GM18498 (cell line): ENCODE results near the gene GBA2.
A peak's percentile ranks its signal among the peaks of the same experiment; 100 is the strongest.

Experiments used
- ATAC-seq: cut with Tn5 transposase; IDR thresholded peaks from one replicate; pipeline ENCODE4 v1.9.1; 2021; ENCODE audit warnings: mild to moderate bottlenecking, moderate library complexity; ENCODE audit not compliant: unreplicated experiment

The GBA2 gene

DNA sequence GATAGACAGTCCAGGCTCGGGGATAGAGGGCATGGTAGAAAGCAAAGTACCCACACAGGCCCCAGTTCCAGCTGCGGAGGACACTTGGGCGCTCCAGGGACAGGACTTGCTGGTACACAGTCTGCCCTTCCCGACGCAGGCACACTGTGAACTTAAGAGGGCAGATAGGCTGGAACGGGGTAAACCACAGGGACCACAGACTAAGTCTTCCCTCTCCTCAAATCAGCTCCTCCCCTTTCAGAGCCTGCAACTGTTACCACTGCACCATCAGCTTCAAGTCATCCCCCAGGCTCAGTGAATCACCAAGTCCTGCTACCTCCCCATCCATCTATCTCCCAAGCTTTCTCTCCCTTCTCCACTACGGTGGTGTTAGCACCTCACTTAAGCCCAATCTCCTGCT, 7.3 kb downstream of the GBA2 start:
- no peak for ATAC-seq

GRCh38 chr9:35740243-35740642, 8.8 kb downstream of the GBA2 start:
- no peak for ATAC-seq

- no peak for ATAC-seq
Measured at GRCh38 chr9:35738924-35739323, 10.1 kb downstream of the GBA2 start.

GRCh38 chr9:35738186-35738585, 10.8 kb downstream of the GBA2 start:
- no peak for ATAC-seq

DNA sequence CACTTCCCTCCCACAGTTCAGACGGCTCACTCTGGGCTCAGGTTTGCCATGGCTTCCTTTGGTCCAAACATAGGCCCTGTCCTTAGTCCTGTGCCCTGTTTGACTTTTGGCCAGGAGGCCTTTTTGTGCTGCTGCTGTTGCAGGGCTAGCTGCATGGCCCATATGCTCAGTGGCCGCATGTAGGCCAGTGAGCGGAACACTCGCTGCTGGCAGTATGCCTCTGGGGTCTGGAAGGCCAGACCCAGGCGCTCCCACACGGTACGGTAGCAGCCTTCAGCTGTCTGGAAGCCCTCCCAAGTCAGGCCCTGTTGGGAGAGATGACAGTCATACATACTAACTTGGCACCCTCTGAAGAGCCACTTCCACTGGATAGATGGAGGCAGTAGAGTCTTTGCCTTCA, 11.9 kb downstream of the GBA2 start:
- no peak for ATAC-seq

DNA sequence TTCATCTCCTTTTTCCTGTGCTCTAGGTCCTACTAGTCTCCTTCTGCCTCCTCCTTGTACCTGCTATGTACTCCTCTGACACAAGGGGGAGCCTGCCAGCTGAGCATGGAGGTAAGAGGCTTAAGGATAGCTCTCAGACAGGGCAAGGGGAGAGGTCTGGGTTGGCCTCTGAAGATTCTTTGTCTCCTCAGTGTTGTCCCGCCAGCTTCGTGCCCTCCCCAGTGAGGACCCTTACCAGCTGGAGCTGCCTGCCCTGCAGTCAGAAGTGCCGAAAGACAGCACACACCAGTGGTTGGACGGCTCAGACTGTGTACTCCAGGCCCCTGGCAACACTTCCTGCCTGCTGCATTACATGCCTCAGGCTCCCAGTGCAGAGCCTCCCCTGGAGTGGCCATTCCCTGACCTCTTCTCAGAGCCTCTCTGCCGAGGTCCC, 12.8 kb downstream of the GBA2 start:
- ATAC-seq: no peak

- no peak for ATAC-seq
Measured at GRCh38 chr9:35734096-35734495, 14.9 kb downstream of the GBA2 start.

DNA sequence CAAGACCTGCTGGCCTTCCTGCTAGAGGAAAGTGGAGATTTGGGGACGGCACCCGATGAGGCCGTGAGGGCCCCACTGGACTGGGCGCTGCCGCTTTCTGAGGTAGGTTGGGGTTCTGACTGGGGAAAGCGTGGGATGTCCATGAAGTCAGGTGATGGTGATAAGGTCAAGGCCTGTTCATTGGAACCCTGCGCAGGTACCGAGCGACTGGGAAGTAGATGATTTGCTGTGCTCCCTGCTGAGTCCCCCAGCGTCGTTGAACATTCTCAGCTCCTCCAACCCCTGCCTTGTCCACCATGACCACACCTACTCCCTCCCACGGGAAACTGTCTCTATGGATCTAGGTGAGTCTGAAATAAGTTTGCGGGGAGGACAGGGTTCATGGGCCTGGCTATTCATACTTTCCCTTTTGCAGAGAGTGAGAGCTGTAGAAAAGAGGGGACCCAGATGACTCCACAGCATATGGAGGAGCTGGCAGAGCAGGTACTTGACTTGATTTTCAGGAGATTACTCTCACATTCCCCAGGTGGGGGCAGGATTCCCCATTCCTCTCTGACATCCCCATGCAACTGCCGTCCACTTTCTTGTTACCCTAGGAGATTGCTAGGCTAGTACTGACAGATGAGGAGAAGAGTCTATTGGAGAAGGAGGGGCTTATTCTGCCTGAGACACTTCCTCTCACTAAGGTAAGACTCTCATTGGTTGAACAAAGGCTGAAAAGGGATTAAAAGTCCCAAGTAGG, 16.1 kb downstream of the GBA2 start:
- peak; percentile 1 for ATAC-seq

DNA sequence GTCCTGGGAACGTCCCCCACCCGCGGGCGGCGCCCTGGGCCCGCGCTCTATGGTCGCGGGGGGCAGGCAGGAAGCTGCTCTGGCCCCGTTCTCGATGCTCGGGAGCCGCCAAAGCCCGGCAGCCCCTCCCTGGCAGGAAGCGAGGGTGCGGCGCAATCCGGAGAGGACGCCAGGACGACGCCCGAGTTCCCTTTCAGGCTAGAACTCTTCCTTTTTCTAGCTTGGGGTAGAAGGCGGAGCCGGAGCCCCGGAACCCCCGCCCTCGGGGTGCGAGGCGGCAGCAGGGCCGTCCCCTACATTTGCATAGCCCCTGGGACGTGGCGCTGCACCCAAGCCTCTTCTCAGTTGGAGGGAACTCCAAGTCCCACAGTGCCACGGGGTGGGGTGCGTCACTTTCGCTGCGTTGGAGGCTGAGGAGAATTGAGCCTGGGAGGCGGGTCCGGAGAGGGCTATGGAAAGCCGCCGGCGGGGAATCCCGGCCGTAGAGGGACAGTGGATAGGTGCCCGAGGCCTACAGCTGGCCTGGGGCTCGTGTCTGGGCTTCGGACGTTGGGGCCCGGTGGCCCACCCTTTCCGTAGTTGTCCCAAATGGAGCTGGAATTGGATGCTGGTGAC, 16.7 kb downstream of the GBA2 start, which contains the start of the genes CREB3 and TLN1:
CREB3 (plus strand) TSS at position 482 of the 615 bp plus-strand sequence; CDS start at position 589, 107 bp downstream.
TLN1 (minus strand) TSS at position 11 of the 615 bp plus-strand sequence. CDS start 6,501 bp downstream, outside the sequence.
- peak; percentile 80 for ATAC-seq

DNA sequence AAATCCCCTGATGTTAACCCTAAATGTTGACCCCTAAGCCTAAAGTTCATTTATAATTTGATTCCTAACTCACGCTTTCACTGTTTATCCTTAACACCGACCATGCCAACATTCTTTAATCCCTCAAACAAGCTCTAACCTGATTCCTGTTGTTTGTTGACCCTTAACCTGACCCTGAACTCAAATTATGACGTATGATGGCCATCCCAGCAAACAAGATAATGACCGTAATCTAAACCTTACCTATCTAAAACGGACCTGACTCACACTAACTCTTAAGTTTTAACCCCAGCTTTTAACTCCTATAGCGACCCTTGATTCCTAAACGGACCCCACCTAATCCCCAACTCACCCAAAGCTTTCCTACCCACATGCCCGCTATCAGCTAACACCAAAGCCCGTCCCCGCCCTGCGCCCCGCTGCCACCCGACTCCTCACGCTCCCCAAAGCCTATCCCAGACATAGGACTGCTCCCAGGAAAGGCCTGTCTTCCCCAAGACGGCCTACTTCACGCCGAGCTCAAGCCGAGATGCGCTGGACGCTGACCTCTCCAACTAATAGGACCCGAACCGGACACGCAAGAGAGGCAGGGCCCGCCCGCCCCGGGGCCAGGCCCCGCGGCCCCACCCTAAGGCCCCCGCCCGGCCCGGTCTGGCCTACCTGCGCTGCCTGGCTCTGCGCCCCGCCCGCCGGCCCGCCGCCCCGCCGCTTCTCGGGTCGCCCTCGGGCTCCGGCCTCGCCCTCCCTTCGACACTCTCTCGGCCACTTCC, 17.4 kb downstream of the GBA2 start:
- no peak for ATAC-seq

- no peak for ATAC-seq
Measured at GRCh38 chr9:35730486-35730854, 18.6 kb downstream of the GBA2 start.

DNA sequence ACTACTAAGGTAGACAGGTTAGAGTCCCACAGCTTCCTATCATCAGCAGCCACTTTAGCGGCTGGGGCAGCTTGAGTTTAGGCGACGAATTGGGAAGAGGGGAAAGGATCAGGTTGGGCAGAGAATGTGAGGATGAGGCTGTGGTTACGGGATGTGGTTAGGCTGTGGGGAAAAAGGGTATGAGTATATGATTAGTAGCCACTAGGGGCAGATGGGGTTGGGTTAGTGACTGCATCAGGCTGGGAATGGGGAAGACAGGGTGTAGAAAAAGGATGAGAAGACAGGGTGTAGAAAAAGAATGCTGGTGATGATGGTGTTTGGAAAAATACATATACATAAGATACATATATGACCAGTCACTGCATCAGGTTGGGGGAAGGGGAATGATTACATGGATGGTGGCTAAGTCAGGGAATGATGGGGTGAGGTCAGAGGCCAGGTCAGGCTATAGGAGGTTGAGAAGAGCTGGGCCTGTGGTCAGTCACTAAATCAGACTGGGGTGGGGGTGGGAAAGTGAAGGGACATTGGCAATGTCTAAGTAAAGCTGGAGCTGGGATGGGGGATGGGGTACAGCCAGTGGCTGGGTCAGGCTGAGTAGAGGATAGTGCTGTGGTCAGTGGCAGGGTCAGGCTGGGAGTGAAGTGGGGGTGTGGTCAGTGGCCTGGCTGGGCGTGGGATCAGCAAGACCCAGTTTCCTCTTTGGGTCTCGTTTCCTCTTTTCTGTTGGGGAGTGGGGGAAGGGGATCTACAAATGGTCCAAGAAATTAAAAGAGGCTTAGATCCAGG, 19.1 kb downstream of the GBA2 start:
- ATAC-seq: no peak

GRCh38 chr9:35729101-35729500, 19.9 kb downstream of the GBA2 start:
- ATAC-seq: no peak

DNA sequence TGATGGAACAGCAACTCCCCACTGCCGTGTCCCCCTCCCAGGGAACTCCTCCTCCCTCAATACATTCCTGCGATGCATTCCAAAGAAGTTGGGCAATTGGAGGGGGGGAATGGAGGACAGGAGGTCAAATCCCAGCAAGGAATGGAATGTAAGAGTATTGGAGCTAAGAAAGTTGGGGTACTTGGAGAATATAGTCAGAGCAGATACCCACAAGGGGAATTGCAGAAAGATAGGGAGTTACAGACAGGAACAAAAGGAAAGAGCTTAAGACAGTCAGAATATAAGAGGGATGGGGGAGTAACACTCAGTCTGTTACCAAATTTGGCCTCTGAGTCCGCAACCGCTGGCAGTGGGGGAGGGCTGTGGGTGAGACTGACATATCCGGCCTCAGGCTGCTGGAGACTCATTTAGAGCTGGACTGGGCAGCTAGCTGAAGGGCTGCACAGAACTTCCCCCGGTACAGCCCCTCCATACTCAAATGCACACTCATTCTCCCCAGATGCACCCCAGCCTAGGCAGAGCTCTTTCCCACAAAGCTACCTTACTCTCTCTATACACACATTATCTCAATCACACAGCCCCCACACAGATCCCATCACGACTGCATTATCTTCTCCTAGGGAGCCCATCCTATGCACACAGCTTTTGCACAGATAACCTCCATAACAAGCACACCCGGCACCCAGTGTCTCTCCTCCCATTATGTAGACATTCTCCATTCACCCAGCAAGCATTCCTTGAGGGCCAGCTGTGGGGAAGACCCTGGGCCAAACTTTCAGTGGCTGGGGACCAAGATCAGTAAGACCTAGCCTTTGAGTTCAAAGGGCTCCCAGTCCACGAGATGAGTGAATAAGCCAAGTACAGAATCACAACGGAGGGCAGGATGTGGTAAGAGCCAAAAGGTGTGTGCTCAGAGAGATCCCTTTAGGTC, 20.7 kb downstream of the GBA2 start:
- ATAC-seq: no peak

GRCh38 chr9:35727676-35728040, 21.4 kb downstream of the GBA2 start:
- ATAC-seq: no peak

DNA sequence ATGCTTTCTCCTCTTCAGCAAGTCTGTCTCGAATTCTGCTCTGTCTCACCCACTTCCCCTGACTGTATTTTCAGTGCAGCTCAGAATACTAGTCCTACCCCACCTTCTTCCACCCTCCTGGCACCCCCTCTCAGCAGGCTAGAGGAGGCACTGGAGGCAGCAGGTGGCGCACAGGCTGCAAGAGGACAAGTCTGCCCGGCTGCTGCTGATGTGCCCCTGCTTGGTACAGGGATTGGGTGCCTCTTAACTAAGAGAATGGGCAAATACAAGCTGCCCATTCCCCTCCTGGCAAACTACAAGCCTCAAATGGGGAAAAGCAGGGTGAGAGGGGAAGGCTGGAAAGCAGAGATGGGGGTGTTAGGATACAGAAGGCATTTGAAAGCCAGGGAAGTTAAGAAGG, 22.1 kb downstream of the GBA2 start:
- ATAC-seq: peak; percentile 48

GRCh38 chr9:35725362-35725761, 23.7 kb downstream of the GBA2 start:
- no peak for ATAC-seq

DNA sequence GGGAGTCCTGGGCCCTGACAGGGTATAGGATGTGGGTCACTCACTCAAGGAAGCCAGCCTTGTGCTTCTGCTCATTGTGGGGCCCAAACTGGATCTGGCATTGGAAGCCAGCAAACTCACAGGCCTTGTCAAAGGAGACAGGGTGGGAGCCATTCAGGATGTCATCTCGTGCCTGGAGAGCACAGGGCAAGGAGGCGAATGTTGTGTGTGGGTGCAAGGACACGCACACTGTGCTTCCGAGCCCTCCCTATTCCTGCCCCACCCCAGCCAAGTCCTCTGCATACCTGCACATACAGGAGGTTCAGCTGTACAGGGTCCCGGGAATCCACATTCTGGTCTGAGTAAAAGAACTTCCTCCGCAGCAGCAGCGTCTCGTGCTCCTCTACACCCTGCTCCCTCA, 25.1 kb downstream of the GBA2 start:
- no peak for ATAC-seq

- no peak for ATAC-seq
Measured at GRCh38 chr9:35723426-35723825, 25.6 kb downstream of the GBA2 start.

GRCh38 chr9:35719546-35719945, 29.5 kb downstream of the GBA2 start:
- ATAC-seq: no peak
